ENCODE measurements around the gene DHRS4L2.
"Not testable (repeated sequence)": the region's sequence is repeated elsewhere in the genome, so short reads cannot be mapped to it uniquely, and the experiment has no call there.

GRCh38 chr14:24019944-24020343 is 31.2 kb downstream of the DHRS4L2 start:
- TF ChIP-seq, protein P1, sequence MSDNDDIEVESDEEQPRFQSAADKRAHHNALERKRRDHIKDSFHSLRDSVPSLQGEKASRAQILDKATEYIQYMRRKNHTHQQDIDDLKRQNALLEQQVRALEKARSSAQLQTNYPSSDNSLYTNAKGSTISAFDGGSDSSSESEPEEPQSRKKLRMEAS (IDR thresholded peaks at IDR 0.05; ENCODE audit: low read depth, low read length) = not testable (repeated sequence)
- TF ChIP-seq, protein P2, sequence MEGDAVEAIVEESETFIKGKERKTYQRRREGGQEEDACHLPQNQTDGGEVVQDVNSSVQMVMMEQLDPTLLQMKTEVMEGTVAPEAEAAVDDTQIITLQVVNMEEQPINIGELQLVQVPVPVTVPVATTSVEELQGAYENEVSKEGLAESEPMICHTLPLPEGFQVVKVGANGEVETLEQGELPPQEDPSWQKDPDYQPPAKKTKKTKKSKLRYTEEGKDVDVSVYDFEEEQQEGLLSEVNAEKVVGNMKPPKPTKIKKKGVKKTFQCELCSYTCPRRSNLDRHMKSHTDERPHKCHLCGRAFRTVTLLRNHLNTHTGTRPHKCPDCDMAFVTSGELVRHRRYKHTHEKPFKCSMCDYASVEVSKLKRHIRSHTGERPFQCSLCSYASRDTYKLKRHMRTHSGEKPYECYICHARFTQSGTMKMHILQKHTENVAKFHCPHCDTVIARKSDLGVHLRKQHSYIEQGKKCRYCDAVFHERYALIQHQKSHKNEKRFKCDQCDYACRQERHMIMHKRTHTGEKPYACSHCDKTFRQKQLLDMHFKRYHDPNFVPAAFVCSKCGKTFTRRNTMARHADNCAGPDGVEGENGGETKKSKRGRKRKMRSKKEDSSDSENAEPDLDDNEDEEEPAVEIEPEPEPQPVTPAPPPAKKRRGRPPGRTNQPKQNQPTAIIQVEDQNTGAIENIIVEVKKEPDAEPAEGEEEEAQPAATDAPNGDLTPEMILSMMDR (IDR thresholded peaks at IDR 0.05; ENCODE audit: low read depth, low read length) = not testable (repeated sequence)
- TF ChIP-seq POLR2A (IDR thresholded peaks at IDR 0.05; ENCODE audit: extremely low read depth, insufficient read length) = not testable (repeated sequence)

Data from NB4 (cell line).